ENCODE measurements around the gene BABAM2.

The BABAM2 gene

GRCh38 chr2:28226558-28226957 lies 336.0 kb downstream of the BABAM2 start:
- no peak for TF ChIP-seq CTCF (conservative IDR thresholded peaks at IDR 0.05)

GRCh38 chr2:28227498-28227897 lies 337.0 kb downstream of the BABAM2 start:
- H3K27ac ChIP-seq, result no peak overlapping the region

More at GRCh38 chr2:28226558-28226957, 336.0 kb downstream of the BABAM2 start:
- no peak overlapping the region for H3K27ac ChIP-seq

GRCh38 chr2:28228434-28228995 lies 338.0 kb downstream of the BABAM2 start:
- H3K27ac ChIP-seq, result no peak overlapping the region
- no peak for TF ChIP-seq CTCF (conservative IDR thresholded peaks at IDR 0.05)

More at GRCh38 chr2:28227498-28227897, 337.0 kb downstream of the BABAM2 start:
- TF ChIP-seq CTCF (conservative IDR thresholded peaks at IDR 0.05), result no peak

- H3K27ac ChIP-seq, result no peak overlapping the region
- no peak for TF ChIP-seq CTCF (conservative IDR thresholded peaks at IDR 0.05)
Observed at GRCh38 chr2:28231110-28231631, 340.6 kb downstream of the BABAM2 start.

- peak overlapping the region; percentile 73 for H3K27ac ChIP-seq
- no peak for TF ChIP-seq CTCF (conservative IDR thresholded peaks at IDR 0.05)
Observed at GRCh38 chr2:28232295-28232694, 341.8 kb downstream of the BABAM2 start.

GRCh38 chr2:28233164-28233676 lies 342.7 kb downstream of the BABAM2 start:
- TF ChIP-seq CTCF (conservative IDR thresholded peaks at IDR 0.05), result no peak

GRCh38 chr2:28234807-28235206 lies 344.3 kb downstream of the BABAM2 start:
- TF ChIP-seq CTCF (conservative IDR thresholded peaks at IDR 0.05), result no peak

More at GRCh38 chr2:28233164-28233676, 342.7 kb downstream of the BABAM2 start:
- H3K27ac ChIP-seq, result peak overlapping the region; percentile 73

More at GRCh38 chr2:28234807-28235206, 344.3 kb downstream of the BABAM2 start:
- H3K27ac ChIP-seq, result no peak overlapping the region

Data from VCaP (cell line).